Measurements from ENCODE around the gene ISCU. TPM values are rescaled to one million over a fixed set of nuclear protein-coding genes. Genes with fewer than 3 reads are reported as not detected.

Gene ISCU
- total and polyA plus RNA-seq, 2 of the 8 experiments (the other 6 are each of a cell fraction or from before 2014, with no cell fraction given): 72.1 to 78.1 TPM

DNA sequence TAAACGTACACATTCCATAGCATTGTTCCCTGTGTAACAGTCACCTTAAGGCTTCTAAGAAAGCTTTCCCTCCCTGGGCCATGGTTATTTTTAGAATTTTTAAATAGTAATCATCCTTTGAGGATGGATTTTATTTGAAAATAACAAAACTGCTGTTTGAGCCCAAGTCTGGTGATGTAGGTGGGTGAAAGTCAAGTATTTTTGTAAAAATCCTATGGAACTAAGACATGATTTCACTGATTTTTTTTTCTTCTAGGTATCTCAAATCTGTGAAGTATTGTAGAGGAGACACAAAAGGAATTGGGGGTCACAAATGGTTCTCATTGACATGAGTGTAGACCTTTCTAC lies 1.4 kb downstream of the ISCU start (continued):
- TF ChIP-seq EP300 (IDR thresholded peaks at IDR 0.05; ENCODE audit: borderline replicate concordance in 1 of 2, low read depth in 2 of 2, low read length in 2 of 2) (no peak), JUN (IDR thresholded peaks at IDR 0.05; ENCODE audit: low read depth, low read length) (no peak), CTBP2 (IDR thresholded peaks at IDR 0.05; ENCODE audit: borderline replicate concordance, insufficient read depth, insufficient read length, low read length) (no peak), CHD2 (IDR thresholded peaks at IDR 0.05; ENCODE audit: low read length) (no peak), EZH2 (IDR thresholded peaks at IDR 0.05; ENCODE audit: low read depth, low read length, severe bottlenecking) (no peak)

Data from H1 (cell line).